ENCODE data around the gene RABL6.
A peak's percentile ranks its signal among the peaks of the same experiment; 100 is the strongest.
"Not testable (repeated sequence)": the region's sequence is repeated elsewhere in the genome, so short reads cannot be mapped to it uniquely, and the experiment has no call there.

RABL6 gene

GRCh38 chr9:136759436-136760325 is 48.1 kb upstream of the RABL6 start:
- H3K36me3 ChIP-seq (ENCODE audit: control insufficient read depth in 2 of 2, insufficient read depth in 1 of 2, low read length in 2 of 2), result no peaks in the 10 kb centered on the region
- CTCF ChIA-PET, result interaction anchor here (0.6 to 5.9 kb wide), 20 partner anchors 9 to 619 kb away, joined by 3 to 54 read pairs (median 5); partner anchors contain the start of gene LCN6
- TF ChIP-seq ZNF174 (tag by site-specific recombination; IDR thresholded peaks at IDR 0.05) (no peak), BCL11B (tag by site-specific recombination; IDR thresholded peaks at IDR 0.05; ENCODE audit: low read depth) (no peak), MZF1 (tag by site-specific recombination; IDR thresholded peaks at IDR 0.05; ENCODE audit: borderline replicate concordance) (peak; percentile 63; the same call in 1 of the 2 replicates)
- no peak overlapping the region for H3K27ac ChIP-seq (ENCODE audit: extremely low read depth, low read depth, low read length)
- H3K4me1 ChIP-seq (ENCODE audit: control insufficient read depth, insufficient read depth, low read length), result no peaks in the 10 kb centered on the region
- POLR2A ChIA-PET, result interaction anchor here (0.5 to 2.3 kb wide), 3 partner anchors 32 to 498 kb away, joined by 3 to 9 read pairs (median 5); no protein-coding TSS in a partner anchor
- no peak overlapping the region for H3K4me3 ChIP-seq (ENCODE audit: low read depth, low read length)
- H3K9me3 ChIP-seq (ENCODE audit: control insufficient read depth, insufficient read depth, low read depth, low read length), result no peaks in the 10 kb centered on the region

GRCh38 chr9:136760424-136760823 is 47.3 kb upstream of the RABL6 start:
- CTCF ChIA-PET, result interaction anchor here (0.6 to 5.9 kb wide), 17 partner anchors 9 to 494 kb away, joined by 3 to 54 read pairs (median 5); no protein-coding TSS in a partner anchor

DNA sequence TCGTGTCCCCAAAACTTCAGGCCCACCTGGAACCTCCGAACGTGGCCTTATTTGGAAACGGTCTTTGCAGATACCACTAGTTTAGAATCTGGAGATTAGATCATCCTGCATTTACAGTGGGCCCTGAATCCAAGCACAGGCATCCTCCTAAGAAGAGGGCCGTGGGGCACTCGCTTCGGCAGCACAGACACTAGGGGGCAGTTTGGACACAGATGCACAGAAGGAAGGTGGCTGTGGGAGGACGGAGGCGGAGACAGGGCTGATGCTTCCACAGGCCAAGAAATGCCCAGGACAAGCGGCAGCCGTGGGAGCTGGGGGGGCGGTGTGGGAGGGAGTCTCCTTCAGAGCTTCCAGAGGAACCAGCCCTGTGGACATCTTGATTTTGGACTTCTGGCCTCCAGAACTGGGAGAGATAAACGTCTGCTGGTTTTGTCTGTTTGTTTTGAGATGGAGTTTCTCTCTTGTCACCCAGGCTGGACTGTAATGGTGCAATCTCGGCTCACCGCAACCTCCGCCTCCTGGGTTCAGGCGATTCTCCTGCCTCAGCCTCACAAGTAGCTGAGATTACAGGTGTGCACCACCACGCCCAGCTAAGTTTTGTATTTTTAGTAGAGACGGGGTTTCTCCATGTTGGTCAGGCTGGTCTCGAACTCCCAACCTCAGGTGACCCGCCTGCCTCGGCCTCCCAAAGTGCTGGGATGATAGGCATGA is 46.8 kb upstream of the RABL6 start:
- not testable (repeated sequence) for H3K9me3 ChIP-seq (ENCODE audit: control insufficient read depth, insufficient read depth, low read depth, low read length); H3K4me1 ChIP-seq (ENCODE audit: control insufficient read depth, insufficient read depth, low read length); H3K27ac ChIP-seq (ENCODE audit: extremely low read depth, low read depth, low read length); H3K4me3 ChIP-seq (ENCODE audit: low read depth, low read length); H3K36me3 ChIP-seq (ENCODE audit: control insufficient read depth in 2 of 2, insufficient read depth in 1 of 2, low read length in 2 of 2)
- CTCF ChIA-PET, result interaction anchor here (0.6 to 5.9 kb wide), 22 partner anchors 10 to 367 kb away, joined by 3 to 54 read pairs (median 5); no protein-coding TSS in a partner anchor
- POLR2A ChIA-PET, result interaction anchor here (0.6 to 1.4 kb wide), 3 partner anchors 33 to 46 kb away, joined by 3 to 14 read pairs (median 3); no protein-coding TSS in a partner anchor
- TF ChIP-seq ZNF660 (tag by site-specific recombination; IDR thresholded peaks at IDR 0.05) (peak; percentile 76; the same call in 1 of the 2 replicates), ZNF366 (tag by site-specific recombination; conservative IDR thresholded peaks at IDR 0.05) (0 out of 2 replicates have a peak, but pooled peaks have one; percentile 32), ZNF2 (tag by site-specific recombination; IDR thresholded peaks at IDR 0.05) (peak; percentile 98), ZFHX2 (tag by site-specific recombination; conservative IDR thresholded peaks at IDR 0.05) (peak; percentile 99), ZFP69B (tag by site-specific recombination; IDR thresholded peaks at IDR 0.05) (peak; percentile 71), EGR2 (tag by site-specific recombination; IDR thresholded peaks at IDR 0.05; ENCODE audit: low read depth) (peak; percentile 98), IKZF3 (tag by site-specific recombination; IDR thresholded peaks at IDR 0.05) (0 out of 2 replicates have a peak, but pooled peaks have one; percentile 37), ZNF394 (tag by site-specific recombination; IDR thresholded peaks at IDR 0.05; ENCODE audit: borderline replicate concordance) (0 out of 2 replicates have a peak, but pooled peaks have one; percentile 9), GLIS2 (tag by site-specific recombination; IDR thresholded peaks at IDR 0.05) (peak; percentile 44), GLIS1 (tag by site-specific recombination; IDR thresholded peaks at IDR 0.05) (peak; percentile 19; the same call in 1 of the 2 replicates)
- TF ChIP-seq, protein P1, sequence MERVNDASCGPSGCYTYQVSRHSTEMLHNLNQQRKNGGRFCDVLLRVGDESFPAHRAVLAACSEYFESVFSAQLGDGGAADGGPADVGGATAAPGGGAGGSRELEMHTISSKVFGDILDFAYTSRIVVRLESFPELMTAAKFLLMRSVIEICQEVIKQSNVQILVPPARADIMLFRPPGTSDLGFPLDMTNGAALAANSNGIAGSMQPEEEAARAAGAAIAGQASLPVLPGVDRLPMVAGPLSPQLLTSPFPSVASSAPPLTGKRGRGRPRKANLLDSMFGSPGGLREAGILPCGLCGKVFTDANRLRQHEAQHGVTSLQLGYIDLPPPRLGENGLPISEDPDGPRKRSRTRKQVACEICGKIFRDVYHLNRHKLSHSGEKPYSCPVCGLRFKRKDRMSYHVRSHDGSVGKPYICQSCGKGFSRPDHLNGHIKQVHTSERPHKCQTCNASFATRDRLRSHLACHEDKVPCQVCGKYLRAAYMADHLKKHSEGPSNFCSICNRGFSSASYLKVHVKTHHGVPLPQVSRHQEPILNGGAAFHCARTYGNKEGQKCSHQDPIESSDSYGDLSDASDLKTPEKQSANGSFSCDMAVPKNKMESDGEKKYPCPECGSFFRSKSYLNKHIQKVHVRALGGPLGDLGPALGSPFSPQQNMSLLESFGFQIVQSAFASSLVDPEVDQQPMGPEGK (tag by site-specific recombination; IDR thresholded peaks at IDR 0.05), result peak; percentile 57

More at GRCh38 chr9:136760424-136760823, 47.3 kb upstream of the RABL6 start:
- TF ChIP-seq ZFP41 (tag by site-specific recombination; IDR thresholded peaks at IDR 0.05; ENCODE audit: borderline replicate concordance) (no peak), ZBTB44 (tag by site-specific recombination; IDR thresholded peaks at IDR 0.05) (no peak), ZNF202 (tag by site-specific recombination; IDR thresholded peaks at IDR 0.05; ENCODE audit: borderline replicate concordance) (no peak), ZNF24 (tag by site-specific recombination; IDR thresholded peaks at IDR 0.05) (no peak), ZNF449 (tag by site-specific recombination; IDR thresholded peaks at IDR 0.05) (no peak), MZF1 (tag by site-specific recombination; IDR thresholded peaks at IDR 0.05; ENCODE audit: borderline replicate concordance) (no peak), ZNF629 (tag by site-specific recombination; IDR thresholded peaks at IDR 0.05) (no peak)
- POLR2A ChIA-PET, result interaction anchor here (0.7 to 1.4 kb wide), 2 partner anchors 32 to 33 kb away, joined by 3 to 14 read pairs; no protein-coding TSS in a partner anchor
- H3K27ac ChIP-seq (ENCODE audit: extremely low read depth, low read depth, low read length), result no peak overlapping the region
- H3K36me3 ChIP-seq (ENCODE audit: control insufficient read depth in 2 of 2, insufficient read depth in 1 of 2, low read length in 2 of 2), result no peaks in the 10 kb centered on the region
- no peaks in the 10 kb centered on the region for H3K4me1 ChIP-seq (ENCODE audit: control insufficient read depth, insufficient read depth, low read length)
- no peak overlapping the region for H3K4me3 ChIP-seq (ENCODE audit: low read depth, low read length)
- H3K9me3 ChIP-seq (ENCODE audit: control insufficient read depth, insufficient read depth, low read depth, low read length), result no peaks in the 10 kb centered on the region
